ENCODE measurements around the gene ATP8A2.

GRCh38 chr13:25674371-25674770 lies 302.6 kb downstream of the ATP8A2 start:
- TF ChIP-seq POLR2A (IDR thresholded peaks at IDR 0.05) (no peak), CTCF (IDR thresholded peaks at IDR 0.05) (no peak)

Measured in testis (tissue), 2 donors.